GM13976 (cell line): ENCODE measurements around the gene HCRT.
"Not testable (repeated sequence)": the region's sequence is repeated elsewhere in the genome, so short reads cannot be mapped to it uniquely, and the experiment has no call there.

Experiments used
- DNase-seq: peaks from one replicate; pipeline ENCODE4 v3.0.0; 2012; ENCODE audit warnings: low spot score
- in situ Hi-C: fragments of 300-500 bp; cut with MboI; formaldehyde crosslinking; loops from one replicate; pipeline ENCODE4 v1.12.0; 2022; ENCODE audit warnings: low sequenced_read_pairs, mixed read lengths, inconsistent platforms; ENCODE audit not compliant: unreplicated experiment
- TF ChIP-seq, protein P1 (sequence below): IDR thresholded peaks from 2 replicates; pipeline ENCODE4 v1.5.1; 2012; ENCODE audit warnings: borderline replicate concordance, mild to moderate bottlenecking; ENCODE audit not compliant: insufficient read depth; ENCODE audit errors: extremely low read depth, missing control alignments, control extremely low read depth

The HCRT gene

DNA sequence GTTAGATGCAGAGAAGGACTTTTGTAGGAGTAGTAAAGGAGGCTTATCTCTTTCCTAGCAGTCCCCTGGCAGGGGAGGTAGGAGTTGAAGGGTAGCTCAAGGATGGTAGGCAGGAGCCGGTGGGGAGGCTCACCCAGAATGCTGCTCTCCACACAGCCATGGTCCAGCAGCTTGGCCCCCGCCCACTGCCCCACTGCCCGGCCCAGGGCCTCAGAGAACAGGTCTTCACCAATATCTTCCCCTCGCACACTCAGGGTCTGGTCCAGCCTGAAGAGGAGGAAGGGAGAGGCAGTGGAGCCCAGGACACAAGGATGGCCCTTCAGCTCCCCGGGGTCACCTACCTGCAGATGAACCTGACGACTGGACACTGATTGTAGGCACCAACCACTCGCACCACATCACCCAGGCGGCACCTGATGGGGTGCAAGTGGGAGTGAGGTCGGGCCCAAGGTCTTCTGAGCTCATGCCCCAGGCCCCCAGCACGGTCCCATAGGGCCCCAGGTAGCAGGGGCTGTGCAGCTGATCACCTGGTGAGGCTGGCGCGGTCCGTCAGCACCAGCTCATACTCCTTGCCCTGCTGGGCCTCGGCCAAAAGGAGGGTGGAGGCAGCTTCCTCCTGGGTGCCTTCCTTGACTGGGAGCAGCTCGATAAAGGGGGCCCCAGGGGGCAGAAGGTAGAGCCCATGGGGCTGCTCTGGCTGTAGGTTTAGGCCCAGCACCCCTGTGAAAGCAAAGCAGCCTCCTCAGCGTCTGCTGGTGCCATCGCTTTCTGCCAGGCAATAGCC lies 5.4 kb upstream of the HCRT start:
- in situ Hi-C loops: loop anchor here (25.0 kb wide), 1 partner anchor 222 kb away; the partner anchor contains the start of gene CAVIN1
- TF ChIP-seq, protein P1, sequence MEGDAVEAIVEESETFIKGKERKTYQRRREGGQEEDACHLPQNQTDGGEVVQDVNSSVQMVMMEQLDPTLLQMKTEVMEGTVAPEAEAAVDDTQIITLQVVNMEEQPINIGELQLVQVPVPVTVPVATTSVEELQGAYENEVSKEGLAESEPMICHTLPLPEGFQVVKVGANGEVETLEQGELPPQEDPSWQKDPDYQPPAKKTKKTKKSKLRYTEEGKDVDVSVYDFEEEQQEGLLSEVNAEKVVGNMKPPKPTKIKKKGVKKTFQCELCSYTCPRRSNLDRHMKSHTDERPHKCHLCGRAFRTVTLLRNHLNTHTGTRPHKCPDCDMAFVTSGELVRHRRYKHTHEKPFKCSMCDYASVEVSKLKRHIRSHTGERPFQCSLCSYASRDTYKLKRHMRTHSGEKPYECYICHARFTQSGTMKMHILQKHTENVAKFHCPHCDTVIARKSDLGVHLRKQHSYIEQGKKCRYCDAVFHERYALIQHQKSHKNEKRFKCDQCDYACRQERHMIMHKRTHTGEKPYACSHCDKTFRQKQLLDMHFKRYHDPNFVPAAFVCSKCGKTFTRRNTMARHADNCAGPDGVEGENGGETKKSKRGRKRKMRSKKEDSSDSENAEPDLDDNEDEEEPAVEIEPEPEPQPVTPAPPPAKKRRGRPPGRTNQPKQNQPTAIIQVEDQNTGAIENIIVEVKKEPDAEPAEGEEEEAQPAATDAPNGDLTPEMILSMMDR: no peak
- no peak for DNase-seq

DNA sequence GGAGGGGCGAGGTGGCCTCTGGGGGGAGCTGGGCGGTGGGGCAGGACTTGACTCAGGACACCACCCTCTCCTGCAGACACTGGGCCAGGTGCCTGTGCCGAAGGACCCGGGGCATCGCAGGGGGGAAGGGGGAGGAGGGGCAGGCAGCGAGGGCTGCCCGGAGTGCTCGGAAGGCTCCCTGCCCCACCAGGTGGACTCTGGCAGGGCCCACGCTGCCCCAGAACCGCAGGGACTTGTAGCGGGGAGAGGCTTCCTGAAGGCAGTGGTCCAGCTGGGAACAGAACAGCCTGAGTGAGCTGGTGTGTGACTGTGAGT lies 4.4 kb upstream of the HCRT start:
- in situ Hi-C loops: loop anchor here (25.0 kb wide), 1 partner anchor 223 kb away; the partner anchor contains the start of gene CAVIN1
- TF ChIP-seq, protein P1: no peak
- no peak for DNase-seq

DNA sequence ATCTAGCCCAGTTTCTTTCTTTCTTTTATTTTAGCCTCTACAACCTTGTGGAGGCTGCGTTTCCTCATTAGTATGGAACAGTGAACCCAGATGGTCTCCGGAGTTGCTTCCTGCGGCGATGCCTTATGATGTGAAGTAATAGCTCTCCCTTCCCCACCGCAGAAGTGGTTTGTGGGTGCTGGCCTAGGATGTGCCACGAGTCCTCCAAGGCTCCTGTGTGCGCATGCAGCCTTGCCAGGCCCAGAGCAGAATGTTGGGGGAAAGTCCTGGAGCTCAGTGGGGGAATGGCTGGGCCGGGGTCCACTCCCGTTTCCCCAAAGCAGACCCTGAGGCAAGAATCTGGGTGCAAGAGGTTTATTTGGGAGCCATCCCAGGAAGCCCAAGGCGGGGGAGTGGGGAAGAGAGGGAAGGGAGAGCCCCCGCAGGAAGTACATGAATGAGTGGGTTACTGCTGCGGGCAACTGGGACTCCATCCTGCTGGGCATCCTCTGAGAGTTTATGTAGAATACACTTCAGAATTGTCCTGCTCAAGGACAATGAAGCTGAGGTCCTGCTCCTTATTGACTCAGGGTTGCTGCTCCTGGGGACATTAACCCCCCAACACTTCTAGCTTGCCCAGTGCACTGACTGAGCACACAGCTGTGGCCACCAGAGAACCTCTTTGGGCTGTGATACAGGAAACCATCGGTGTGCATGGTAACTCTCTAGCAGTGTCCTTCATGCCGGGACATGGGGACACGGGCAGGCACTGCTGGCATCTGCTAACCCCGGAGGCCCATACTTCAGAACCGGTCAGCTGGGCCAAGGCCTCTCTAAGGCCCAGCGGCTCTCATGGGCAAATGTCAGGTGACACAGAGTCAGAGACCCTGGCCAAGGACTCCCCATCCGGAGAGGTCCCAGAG lies 3.7 kb upstream of the HCRT start:
- TF ChIP-seq, protein P1: no peak
- in situ Hi-C loops: loop anchor here (25.0 kb wide), 1 partner anchor 223 kb away; the partner anchor contains the start of gene CAVIN1
- no peak for DNase-seq

DNA sequence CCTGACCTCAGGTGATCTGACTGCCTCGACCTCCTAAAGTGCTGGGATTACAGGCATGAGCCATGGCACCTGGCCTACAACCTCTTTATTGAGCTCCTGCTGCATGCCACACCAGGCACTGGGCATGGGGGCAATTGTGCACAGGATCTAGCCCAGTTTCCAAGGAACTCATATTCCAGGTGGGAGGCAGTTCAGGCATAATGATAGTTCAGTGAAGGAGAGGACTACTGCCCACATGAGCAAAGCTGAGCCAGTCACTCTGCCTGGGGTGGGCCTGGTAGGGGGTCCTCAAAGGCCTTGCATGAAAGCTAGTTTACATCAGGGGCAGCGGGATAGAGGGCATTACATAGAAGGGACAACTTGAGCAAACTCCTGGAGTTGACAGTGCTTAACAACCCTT lies 2.6 kb upstream of the HCRT start:
- in situ Hi-C loops: loop anchor here (25.0 kb wide), 1 partner anchor 224 kb away; the partner anchor contains the start of gene CAVIN1
- TF ChIP-seq, protein P1: no peak

DNA sequence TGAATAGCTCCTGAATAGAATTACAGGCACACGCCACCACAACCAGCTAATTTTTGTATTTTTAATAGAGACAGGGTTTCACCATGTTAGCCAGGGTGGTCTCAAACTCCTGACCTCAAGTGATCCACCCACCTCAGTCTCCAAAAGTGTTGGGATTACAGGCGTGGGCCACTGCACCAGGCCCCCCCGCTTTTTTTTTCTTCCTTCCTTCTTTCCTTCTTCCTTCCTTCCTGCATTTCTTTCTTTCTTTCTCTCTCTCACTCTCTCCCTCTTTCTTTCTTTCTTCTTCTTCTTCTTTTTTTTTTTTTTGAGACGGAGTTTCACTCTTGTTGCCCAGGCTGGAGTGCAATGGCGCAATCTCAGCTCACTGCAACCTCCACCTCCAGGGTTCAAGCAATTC lies 939 bp upstream of the HCRT start:
- DNase-seq: not testable (repeated sequence)
- in situ Hi-C loops: loop anchor here (25.0 kb wide), 1 partner anchor 226 kb away; the partner anchor contains the start of gene CAVIN1

More for the DNA sequence above, 2.6 kb upstream of the HCRT start:
- no peak for DNase-seq

DNA sequence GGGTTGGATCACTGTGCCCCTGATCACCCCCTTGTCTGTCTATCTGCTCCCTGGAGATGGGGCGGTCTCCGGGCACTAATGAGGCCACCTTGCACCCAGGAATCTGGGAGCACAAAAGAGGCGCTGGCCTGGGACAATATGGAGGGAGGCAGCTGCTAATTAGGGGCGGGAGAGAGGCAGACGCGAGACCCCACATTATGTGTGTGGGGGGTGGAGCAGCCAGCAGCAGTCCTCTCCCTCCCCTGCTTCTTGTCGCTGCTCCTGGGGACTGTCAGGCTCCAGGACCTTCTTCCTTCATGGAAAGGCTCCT lies 324 bp upstream of the HCRT start:
- TF ChIP-seq, protein P1: no peak
- DNase-seq: no peak
- in situ Hi-C loops: loop anchor here (25.0 kb wide), 1 partner anchor 227 kb away; the partner anchor contains the start of gene CAVIN1
